RWPE1 (cell line): ENCODE results near the gene CYP3A4.

ENCODE experiments used
- CTCF ChIA-PET: fragments of 350-600 bp; sonication (Branson Sonifier 250); formaldehyde crosslinking; extraction: SDS; loops from one replicate; lab custom pipeline; 2021; lab: Yijun Ruan, JAX
- POLR2A ChIA-PET: fragments of 400-600 bp; formaldehyde crosslinking; extraction: SDS; loops from one replicate; lab custom pipeline; 2020; ENCODE audit warnings: antibody characterized with exemption; ENCODE audit not compliant: low non-redundant PET; lab: Yijun Ruan, JAX
- DNase-seq: peaks from one replicate; pipeline ENCODE4 v3.0.0; 2012; ENCODE audit warnings: low spot score
- H3K27ac ChIP-seq: fragments of 450-650 bp; 2 replicates; pipeline ENCODE4 v1.5.1; 2017
- CTCF ChIP-seq: fragments of 450-650 bp; conservative IDR thresholded peaks from 2 replicates; pipeline ENCODE4 v1.5.1; 2017; ENCODE audit warnings: low read depth, mild to moderate bottlenecking

Gene CYP3A4

GRCh38 chr7:99825873-99826272 lies 41.9 kb upstream of the CYP3A4 start:
- DNase-seq: no peak
- TF ChIP-seq CTCF: no peak
- no peak overlapping the region for H3K27ac ChIP-seq
- ChIA-PET POLR2A (no interaction called here), CTCF (interaction anchor here (0.6 kb wide), 1 partner anchor 390 kb away, joined by 5 read pairs; no protein-coding TSS in a partner anchor)

DNA sequence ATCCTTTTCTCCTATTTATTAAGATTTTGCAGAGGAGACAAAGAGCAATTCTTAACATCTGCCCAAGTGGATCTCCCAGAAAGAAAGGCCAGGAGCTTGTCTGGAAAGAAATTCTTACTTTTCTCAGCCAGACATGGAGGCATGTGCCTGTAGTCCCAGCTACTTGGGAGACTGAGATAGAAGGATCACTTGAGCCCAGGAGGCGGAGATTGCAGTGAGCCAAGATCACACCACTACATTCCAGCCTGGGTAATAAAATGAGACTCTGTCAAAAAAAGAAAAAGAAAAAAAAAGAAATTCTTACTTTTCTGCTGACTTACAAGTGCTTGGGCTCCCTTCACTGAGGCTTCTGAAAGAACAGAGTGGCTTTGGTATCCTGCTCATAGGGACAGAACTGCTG lies 41.5 kb upstream of the CYP3A4 start:
- CTCF ChIA-PET: interaction anchor here (0.5 kb wide), 1 partner anchor 38 kb away, joined by 4 read pairs; no protein-coding TSS in a partner anchor
- POLR2A ChIA-PET: no interaction called here

GRCh38 chr7:99824091-99824490 lies 40.1 kb upstream of the CYP3A4 start:
- no peak for DNase-seq
- H3K27ac ChIP-seq: no peak overlapping the region
- no peak for TF ChIP-seq CTCF
- CTCF ChIA-PET: interaction anchor here (1.6 kb wide), 1 partner anchor 192 kb away, joined by 4 read pairs; no protein-coding TSS in a partner anchor
- POLR2A ChIA-PET: no interaction called here

More for the DNA sequence above, 41.5 kb upstream of the CYP3A4 start:
- no peak for TF ChIP-seq CTCF
- H3K27ac ChIP-seq: no peak overlapping the region
- DNase-seq: no peak

DNA sequence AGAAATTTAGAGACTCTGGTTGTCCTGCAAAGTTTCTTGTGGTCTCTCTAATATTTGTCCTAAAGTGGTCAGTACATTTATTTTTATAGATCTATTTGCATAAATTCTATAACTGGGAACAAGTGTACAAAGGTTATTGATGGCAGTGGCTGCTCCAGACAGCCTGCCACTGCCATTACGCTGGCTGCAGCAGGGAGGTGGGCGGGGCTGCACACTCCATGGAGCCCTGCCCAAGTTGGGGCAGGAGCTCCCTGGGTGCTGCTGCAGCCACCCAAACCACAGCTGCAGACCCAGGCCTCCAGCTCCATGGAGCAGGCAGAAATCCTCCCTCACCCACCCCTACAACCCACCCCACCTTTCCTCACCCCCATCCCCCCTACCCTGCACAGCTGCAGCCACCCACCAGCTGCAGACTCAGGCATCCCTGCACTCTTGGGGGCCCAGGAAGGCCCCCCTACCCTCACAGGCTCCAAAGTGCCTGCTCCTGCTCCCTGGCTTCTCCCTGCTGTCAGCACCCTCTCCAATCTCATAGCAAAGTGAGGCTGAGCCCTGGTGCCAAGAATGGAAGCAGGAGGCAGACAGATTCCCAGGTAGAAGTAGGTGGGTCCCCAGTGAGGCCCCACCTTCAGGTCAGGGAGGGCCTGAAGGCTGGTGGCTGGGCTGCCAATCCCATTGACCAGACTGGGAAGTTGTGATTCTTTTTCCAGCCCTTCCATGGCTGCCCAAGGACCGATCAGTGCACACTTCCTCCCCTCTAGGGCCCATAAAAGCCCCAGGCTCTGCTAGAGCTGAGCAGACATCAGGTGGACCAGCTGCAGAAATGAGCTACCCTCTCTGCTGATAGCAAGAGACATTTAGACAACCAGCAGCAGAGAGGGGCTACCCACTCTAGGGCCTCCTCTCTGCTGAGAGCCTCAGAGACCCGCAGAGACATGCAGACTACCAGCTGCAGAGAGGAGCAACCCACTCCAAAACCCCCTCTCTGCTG lies 39.0 kb upstream of the CYP3A4 start:
- CTCF ChIA-PET: interaction anchor here (1.6 kb wide), 1 partner anchor 191 kb away, joined by 4 read pairs; no protein-coding TSS in a partner anchor

DNA sequence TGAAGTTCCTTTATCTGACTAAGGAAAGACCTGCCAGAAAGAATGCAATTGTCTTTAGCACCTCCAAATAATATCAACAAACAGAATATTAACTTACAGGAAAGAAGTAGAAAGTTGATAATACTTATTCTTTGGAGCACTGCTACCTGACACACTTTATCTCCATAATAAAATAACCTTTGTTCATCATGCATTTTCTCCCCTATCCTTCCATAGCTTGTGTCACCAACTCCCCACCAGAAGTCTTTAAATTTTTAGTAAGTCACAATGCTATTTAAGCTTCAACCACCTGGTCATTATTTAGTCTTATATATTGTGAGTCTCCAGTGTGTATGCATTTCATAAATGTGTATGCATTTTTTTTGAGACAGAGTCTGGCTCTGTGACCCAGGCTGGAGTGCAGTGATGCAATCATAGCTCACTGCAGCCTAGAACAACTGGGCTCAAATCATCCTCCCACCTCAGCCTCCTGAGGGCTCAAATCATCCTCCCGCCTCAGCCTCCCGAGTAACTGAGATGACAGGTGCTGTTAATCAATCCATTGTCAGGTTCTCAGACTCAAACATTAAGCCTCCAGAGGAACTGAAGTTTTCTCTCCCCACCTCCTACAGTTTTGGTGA lies 36.5 kb upstream of the CYP3A4 start:
- no peak for TF ChIP-seq CTCF
- no peak overlapping the region for H3K27ac ChIP-seq
- ChIA-PET POLR2A (no interaction called here), CTCF (interaction anchor here (0.6 kb wide), 1 partner anchor 16 kb away, joined by 3 read pairs; no protein-coding TSS in a partner anchor)
- DNase-seq: no peak

More for the DNA sequence above, 39.0 kb upstream of the CYP3A4 start:
- no peak for TF ChIP-seq CTCF
- DNase-seq: no peak
- POLR2A ChIA-PET: interaction anchor here (0.6 kb wide), 1 partner anchor 462 kb away, joined by 10 read pairs; no protein-coding TSS in a partner anchor
- H3K27ac ChIP-seq: no peak overlapping the region

GRCh38 chr7:99808766-99809165 lies 24.8 kb upstream of the CYP3A4 start:
- no peak overlapping the region for H3K27ac ChIP-seq
- DNase-seq: no peak
- no peak for TF ChIP-seq CTCF
- ChIA-PET CTCF (no interaction called here), POLR2A (no interaction called here)
